Measurements from ENCODE around the gene RBM12. TPM values are rescaled to one million over a fixed set of nuclear protein-coding genes. Genes with fewer than 3 reads are reported as not detected.
A peak's percentile ranks its signal among the peaks of the same experiment; 100 is the strongest.
"Not testable (repeated sequence)": the region's sequence is repeated elsewhere in the genome, so short reads cannot be mapped to it uniquely, and the experiment has no call there.

The RBM12 gene
- total RNA-seq, 1 donor from 2014 or later = 8.9 TPM

DNA sequence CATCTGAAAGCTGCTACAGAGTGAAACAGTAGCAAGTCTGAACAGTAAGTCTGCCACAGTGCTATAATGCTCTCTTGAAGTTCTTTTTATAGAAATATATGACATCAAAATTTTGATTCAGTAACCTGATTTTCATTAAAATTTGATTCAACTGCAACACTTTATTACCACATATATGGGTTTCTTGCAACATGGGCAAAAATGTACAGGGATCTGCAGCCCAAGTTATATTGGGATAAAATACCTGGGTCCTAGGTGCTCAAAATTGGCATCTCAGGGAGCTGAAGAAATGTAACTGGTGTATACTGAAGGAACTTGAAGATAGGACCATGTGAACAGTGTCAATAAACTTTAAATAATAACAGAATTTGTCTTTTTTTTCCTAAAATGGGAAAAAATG is 45.3 kb upstream of the RBM12 start:
- Histone ChIP-seq H3K27me3 (no peaks in the 10 kb centered on the region), H3K4me3 (no peak overlapping the region), H3K36me3 (peaks cover 78 to 91% of the 10 kb centered on the region in 2 donors), H3K27ac (no peak overlapping the region), H3K4me1 (peaks cover 0 to 13% of the 10 kb centered on the region in 2 donors), H3K9me3 (no peaks in the 10 kb centered on the region)
- intact Hi-C loops (cut with DNase I) = no loop called here
- TF ChIP-seq, protein P1, sequence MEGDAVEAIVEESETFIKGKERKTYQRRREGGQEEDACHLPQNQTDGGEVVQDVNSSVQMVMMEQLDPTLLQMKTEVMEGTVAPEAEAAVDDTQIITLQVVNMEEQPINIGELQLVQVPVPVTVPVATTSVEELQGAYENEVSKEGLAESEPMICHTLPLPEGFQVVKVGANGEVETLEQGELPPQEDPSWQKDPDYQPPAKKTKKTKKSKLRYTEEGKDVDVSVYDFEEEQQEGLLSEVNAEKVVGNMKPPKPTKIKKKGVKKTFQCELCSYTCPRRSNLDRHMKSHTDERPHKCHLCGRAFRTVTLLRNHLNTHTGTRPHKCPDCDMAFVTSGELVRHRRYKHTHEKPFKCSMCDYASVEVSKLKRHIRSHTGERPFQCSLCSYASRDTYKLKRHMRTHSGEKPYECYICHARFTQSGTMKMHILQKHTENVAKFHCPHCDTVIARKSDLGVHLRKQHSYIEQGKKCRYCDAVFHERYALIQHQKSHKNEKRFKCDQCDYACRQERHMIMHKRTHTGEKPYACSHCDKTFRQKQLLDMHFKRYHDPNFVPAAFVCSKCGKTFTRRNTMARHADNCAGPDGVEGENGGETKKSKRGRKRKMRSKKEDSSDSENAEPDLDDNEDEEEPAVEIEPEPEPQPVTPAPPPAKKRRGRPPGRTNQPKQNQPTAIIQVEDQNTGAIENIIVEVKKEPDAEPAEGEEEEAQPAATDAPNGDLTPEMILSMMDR (IDR thresholded peaks at IDR 0.05) = no peak
- DNase-seq (ENCODE audit: low spot score in 2 of 2) = no peak

DNA sequence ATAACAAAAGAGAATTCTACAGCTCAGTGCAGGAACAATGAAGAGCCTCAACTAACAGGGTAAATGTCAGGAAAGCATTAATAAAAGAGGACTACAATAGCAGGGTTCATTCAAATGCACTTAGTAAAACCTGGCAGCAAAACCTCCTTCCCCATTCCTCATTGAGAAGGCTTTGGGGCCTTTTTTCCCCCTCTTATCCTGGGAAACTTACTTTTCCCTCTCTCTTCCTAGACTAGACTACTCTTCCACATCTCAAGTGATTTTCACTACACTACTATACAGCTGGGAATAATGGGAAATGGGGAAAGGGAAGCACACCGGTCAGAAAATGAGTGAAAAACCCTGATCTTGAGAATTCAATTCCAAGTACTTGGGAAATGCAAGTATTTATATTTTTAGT is 44.6 kb upstream of the RBM12 start:
- DNase-seq (ENCODE audit: low spot score in 2 of 2) = no peak
- no peaks in the 10 kb centered on the region for H3K27me3 ChIP-seq
- H3K9me3 ChIP-seq = no peaks in the 10 kb centered on the region
- H3K4me3 ChIP-seq = no peak overlapping the region
- no peak overlapping the region for H3K27ac ChIP-seq
- H3K36me3 ChIP-seq = peaks cover 78 to 91% of the 10 kb centered on the region in 2 donors
- intact Hi-C loops (cut with DNase I) = no loop called here
- TF ChIP-seq, protein P1 (IDR thresholded peaks at IDR 0.05) = no peak
- peaks cover 0 to 13% of the 10 kb centered on the region in 2 donors for H3K4me1 ChIP-seq

DNA sequence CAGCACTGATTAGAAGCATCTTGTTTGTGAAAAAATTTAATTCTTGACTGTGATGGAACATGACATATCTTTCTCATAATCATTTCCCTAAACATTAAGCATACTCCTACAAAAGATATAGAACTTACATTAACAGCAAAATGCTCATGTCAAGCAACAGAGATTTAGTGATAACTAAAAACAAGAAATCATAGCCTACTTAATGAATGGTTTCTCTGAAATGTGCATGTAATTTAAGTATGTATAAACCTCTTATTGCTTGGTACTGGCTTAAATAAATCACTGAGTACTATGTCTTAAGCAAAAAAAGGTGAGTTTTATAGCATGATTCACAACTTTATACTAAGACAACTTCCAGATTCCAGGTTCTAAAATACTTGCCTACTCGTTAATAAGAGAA is 43.8 kb upstream of the RBM12 start:
- H3K4me3 ChIP-seq = no peak overlapping the region
- TF ChIP-seq, protein P1 (IDR thresholded peaks at IDR 0.05) = no peak
- peaks cover 0 to 13% of the 10 kb centered on the region in 2 donors for H3K4me1 ChIP-seq
- DNase-seq (ENCODE audit: low spot score in 2 of 2) = no peak
- no peaks in the 10 kb centered on the region for H3K27me3 ChIP-seq
- H3K36me3 ChIP-seq = peaks cover 78 to 91% of the 10 kb centered on the region in 2 donors
- H3K9me3 ChIP-seq = no peaks in the 10 kb centered on the region
- intact Hi-C loops (cut with DNase I) = no loop called here
- H3K27ac ChIP-seq = no peak overlapping the region

DNA sequence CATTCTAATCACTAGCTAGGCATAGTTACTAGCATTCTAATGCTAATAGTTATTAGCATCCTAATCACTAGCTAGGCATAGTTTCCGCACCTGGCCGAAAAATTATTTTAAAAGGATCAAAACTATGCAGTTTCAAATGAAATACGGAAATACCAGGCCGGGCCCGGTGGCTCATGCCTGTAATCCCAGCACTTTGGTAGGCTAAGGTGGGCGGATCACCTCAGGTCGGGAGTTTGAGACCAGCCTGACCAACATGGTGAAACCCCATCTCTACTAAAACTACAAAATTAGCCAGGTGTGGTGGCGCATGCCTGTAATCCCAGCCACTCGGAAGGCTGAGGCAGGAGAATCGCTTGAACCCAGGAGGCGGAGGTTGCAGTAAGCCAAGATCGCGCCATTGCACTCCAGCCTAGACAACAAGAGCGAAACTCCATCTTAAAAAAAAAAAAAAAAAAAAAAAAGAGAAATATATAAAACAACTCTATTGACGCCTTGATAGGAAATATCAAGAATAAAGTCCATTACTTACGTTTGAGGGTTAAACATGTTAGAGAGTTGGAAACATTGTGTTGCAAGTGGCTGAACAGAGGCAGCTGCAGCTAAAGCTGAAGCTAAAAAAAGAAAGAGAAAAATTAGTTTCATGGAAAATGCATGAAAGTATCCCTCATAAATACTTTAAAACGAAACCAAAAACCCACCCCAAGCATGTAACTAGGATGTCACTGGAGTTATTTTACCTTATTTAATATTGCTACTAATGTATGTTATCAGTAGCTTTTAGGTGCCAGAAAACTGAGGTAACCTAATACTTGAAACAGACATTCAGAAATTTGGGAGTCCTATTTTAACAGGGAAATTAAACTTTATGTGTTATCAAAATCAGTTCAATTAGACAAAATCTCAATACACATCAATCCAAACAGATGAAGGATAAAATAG is 42.2 kb upstream of the RBM12 start:
- H3K27ac ChIP-seq; H3K27me3 ChIP-seq; intact Hi-C loops (cut with DNase I); H3K4me3 ChIP-seq; H3K9me3 ChIP-seq: not testable (repeated sequence)
- Histone ChIP-seq H3K36me3 (peaks cover 73 to 91% of the 10 kb centered on the region in 2 donors), H3K4me1 (peaks cover 0 to 11% of the 10 kb centered on the region in 2 donors)
- DNase-seq (ENCODE audit: low spot score in 2 of 2) = peak in 1 of 2 donors; percentile 43

DNA sequence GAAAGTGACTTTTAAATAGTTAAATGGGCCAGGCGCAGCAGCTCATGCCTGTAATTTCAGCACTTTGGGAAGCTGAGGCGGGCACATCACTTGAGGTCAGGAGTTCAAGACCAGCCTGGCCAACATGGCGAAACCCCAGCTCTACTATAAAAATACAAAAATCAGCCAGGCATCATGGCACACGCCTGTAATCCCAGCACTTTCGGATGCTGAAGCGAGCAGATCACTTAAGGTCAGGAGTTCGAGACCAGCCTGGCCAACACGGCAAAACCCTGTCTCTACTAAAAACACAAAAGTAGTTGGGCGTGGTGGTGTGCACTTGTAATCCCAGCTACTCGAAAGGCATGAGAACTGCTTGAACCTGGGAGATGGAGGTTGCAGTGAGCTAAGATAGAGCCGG is 41.2 kb upstream of the RBM12 start:
- H3K4me3 ChIP-seq; H3K4me1 ChIP-seq; H3K9me3 ChIP-seq; intact Hi-C loops (cut with DNase I); H3K27me3 ChIP-seq; H3K27ac ChIP-seq: not testable (repeated sequence)
- H3K36me3 ChIP-seq = peaks cover 66 to 90% of the 10 kb centered on the region in 2 donors
- DNase-seq (ENCODE audit: low spot score in 2 of 2) = peak in 1 of 2 donors; percentile 39

DNA sequence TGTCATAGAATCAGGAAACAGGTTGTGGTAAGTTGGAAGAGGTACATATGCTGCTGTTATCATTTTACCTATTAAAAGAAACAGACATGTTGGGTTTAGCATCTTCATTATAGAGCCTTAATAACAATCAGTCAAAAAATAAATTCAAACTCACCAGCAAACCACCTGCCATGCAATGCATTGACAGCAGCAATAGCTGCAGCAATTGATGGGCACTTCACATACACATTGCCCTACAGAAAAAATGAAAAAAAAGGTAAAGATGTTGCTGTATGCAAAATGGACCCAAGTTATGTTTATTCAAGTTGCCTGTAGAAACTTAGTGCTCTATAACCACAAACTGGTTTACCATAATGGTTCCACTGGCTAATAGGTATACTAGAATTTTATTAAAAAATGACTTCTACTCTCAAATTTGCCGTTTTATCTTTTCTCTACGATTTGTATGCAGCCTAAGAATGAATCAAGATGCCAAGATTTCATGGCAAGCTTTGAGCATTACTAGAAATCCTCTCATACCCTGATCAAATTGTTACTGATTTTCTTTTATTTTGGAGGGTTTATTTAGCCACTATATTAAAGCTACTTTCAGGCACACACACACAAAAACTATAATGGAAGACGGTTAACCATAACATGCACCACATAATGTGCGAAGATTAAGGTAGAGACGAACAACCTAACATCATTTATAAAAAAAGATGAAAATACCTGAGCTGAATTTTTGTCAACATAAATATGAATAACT is 40.0 kb upstream of the RBM12 start:
- Histone ChIP-seq H3K9me3 (no peaks in the 10 kb centered on the region), H3K27me3 (no peaks in the 10 kb centered on the region), H3K36me3 (peaks cover 56 to 78% of the 10 kb centered on the region in 2 donors), H3K4me3 (no peak overlapping the region), H3K27ac (no peak overlapping the region), H3K4me1 (peaks cover 3 to 12% of the 10 kb centered on the region in 2 donors)
- no peak for DNase-seq (ENCODE audit: low spot score in 2 of 2)
- intact Hi-C loops (cut with DNase I) = loop anchor here (5.0 kb wide), 1 partner anchor 38 kb away; the partner anchor contains the start of gene RBM39
- TF ChIP-seq, protein P1 (IDR thresholded peaks at IDR 0.05) = no peak

All from ascending aorta (tissue), 2 donors.